ENCODE results near the gene PITHD1. TPM values are rescaled to one million over a fixed set of nuclear protein-coding genes. Genes with fewer than 3 reads are reported as not detected.

Gene PITHD1
- total RNA-seq, 2 experiments from 2014 or later, result 110 to 111 TPM

GRCh38 chr1:23772854-23773242 is 5.4 kb upstream of the PITHD1 start:
- intact Hi-C loops (cut with DNase I, micrococcal nuclease), result loop anchor here (1.0 kb wide), 3 partner anchors 95 to 144 kb away; partner anchors contain the start of gene FUCA1 (in 2 of the 2)
- ChIA-PET CTCF (no interaction called here), POLR2A (no interaction called here)
- no peak for ATAC-seq (ENCODE audit: poor library complexity)
- H3K27me3 Mint-ChIP-seq, result no peaks in the 10 kb centered on the region
- H3K9me3 ChIP-seq (ENCODE audit: control insufficient read depth in 1 of 2, insufficient read depth in 1 of 2, low read length in 2 of 2), result no peaks in the 10 kb centered on the region
- DNase-seq, result no peak
- H3K4me1 Mint-ChIP-seq (ENCODE audit: low read depth), result peaks cover 24% of the 10 kb centered on the region
- H3K27me3 ChIP-seq (ENCODE audit: control insufficient read depth in 1 of 2, insufficient read depth in 2 of 2, low read length in 2 of 2), result no peaks in the 10 kb centered on the region
- no peak overlapping the region for H3K4me3 Mint-ChIP-seq
- no peak overlapping the region for H3K27ac ChIP-seq (ENCODE audit: low read depth in 1 of 2, low read length in 2 of 2)
- H3K4me3 ChIP-seq (ENCODE audit: low read length), result no peak overlapping the region
- no peak overlapping the region for H3K27ac Mint-ChIP-seq
- H3K9me3 Mint-ChIP-seq, result no peaks in the 10 kb centered on the region
- no peak for TF ChIP-seq CTCF (IDR thresholded peaks at IDR 0.05)
- H3K36me3 Mint-ChIP-seq (ENCODE audit: low read depth), result peaks cover 24% of the 10 kb centered on the region
- peaks cover 12% of the 10 kb centered on the region for H3K4me1 ChIP-seq (ENCODE audit: insufficient read depth, low read length)
- peaks cover 5% of the 10 kb centered on the region for H3K36me3 ChIP-seq (ENCODE audit: insufficient read depth, low read length)

GRCh38 chr1:23774174-23774880 is 3.9 kb upstream of the PITHD1 start:
- CTCF ChIA-PET, result no interaction called here
- ATAC-seq (ENCODE audit: poor library complexity), result no peak
- H3K4me3 Mint-ChIP-seq, result no peak overlapping the region
- TF ChIP-seq CTCF (IDR thresholded peaks at IDR 0.05), result no peak
- no peak overlapping the region for H3K27ac ChIP-seq (ENCODE audit: low read depth in 1 of 2, low read length in 2 of 2)
- H3K27me3 ChIP-seq (ENCODE audit: control insufficient read depth in 1 of 2, insufficient read depth in 2 of 2, low read length in 2 of 2), result no peaks in the 10 kb centered on the region
- POLR2A ChIA-PET, result interaction anchor here (0.8 kb wide), 1 partner anchor 16 kb away, joined by 3 read pairs; no protein-coding TSS in a partner anchor
- DNase-seq, result no peak
- H3K9me3 ChIP-seq (ENCODE audit: control insufficient read depth in 1 of 2, insufficient read depth in 1 of 2, low read length in 2 of 2), result no peaks in the 10 kb centered on the region
- H3K9me3 Mint-ChIP-seq, result no peaks in the 10 kb centered on the region
- H3K27me3 Mint-ChIP-seq, result no peaks in the 10 kb centered on the region
- H3K27ac Mint-ChIP-seq, result no peak overlapping the region
- intact Hi-C loops (cut with DNase I, micrococcal nuclease), result no loop called here
- peaks cover 22% of the 10 kb centered on the region for H3K4me1 ChIP-seq (ENCODE audit: insufficient read depth, low read length)
- no peaks in the 10 kb centered on the region for H3K36me3 ChIP-seq (ENCODE audit: insufficient read depth, low read length)
- H3K36me3 Mint-ChIP-seq (ENCODE audit: low read depth), result peaks cover 22% of the 10 kb centered on the region
- H3K4me3 ChIP-seq (ENCODE audit: low read length), result no peak overlapping the region
- H3K4me1 Mint-ChIP-seq (ENCODE audit: low read depth), result peaks cover 36% of the 10 kb centered on the region

- Mint-ChIP-seq H3K4me1 (ENCODE audit: low read depth) (peaks cover 47% of the 10 kb centered on the region), H3K4me3 (peak overlapping the region; percentile 38), H3K27ac (peak overlapping the region; percentile 98), H3K36me3 (ENCODE audit: low read depth) (peaks cover 29% of the 10 kb centered on the region), H3K27me3 (no peaks in the 10 kb centered on the region), H3K9me3 (no peaks in the 10 kb centered on the region)
- H3K27me3 ChIP-seq (ENCODE audit: control insufficient read depth in 1 of 2, insufficient read depth in 2 of 2, low read length in 2 of 2), result no peaks in the 10 kb centered on the region
- intact Hi-C loops (cut with DNase I, micrococcal nuclease), result loop anchor here in 1 of 2 experiments (5.0 kb wide), 1 partner anchor 34 kb away; the partner anchor contains the start of gene ELOA
- no peak for DNase-seq
- no peak for TF ChIP-seq CTCF (IDR thresholded peaks at IDR 0.05)
- peaks cover 10% of the 10 kb centered on the region for H3K36me3 ChIP-seq (ENCODE audit: insufficient read depth, low read length)
- no peaks in the 10 kb centered on the region for H3K9me3 ChIP-seq (ENCODE audit: control insufficient read depth in 1 of 2, insufficient read depth in 1 of 2, low read length in 2 of 2)
- ChIA-PET CTCF (interaction anchor here (1.2 kb wide), 1 partner anchor 34 kb away, joined by 4 read pairs; no protein-coding TSS in a partner anchor), POLR2A (interaction anchor here (1.0 kb wide), 1 partner anchor 15 kb away, joined by 3 read pairs; no protein-coding TSS in a partner anchor)
- ATAC-seq (ENCODE audit: poor library complexity), result no peak
- peaks cover 36% of the 10 kb centered on the region for H3K4me1 ChIP-seq (ENCODE audit: insufficient read depth, low read length)
- no peak overlapping the region for H3K27ac ChIP-seq (ENCODE audit: low read depth in 1 of 2, low read length in 2 of 2)
- no peak overlapping the region for H3K4me3 ChIP-seq (ENCODE audit: low read length)
Observed at GRCh38 chr1:23776217-23776616, 2.0 kb upstream of the PITHD1 start.

Data from CD4-positive, alpha-beta T cell (primary cell).